ENCODE results near the gene ODAD4.

GRCh38 chr17:41972571-41973407 is 42.4 kb downstream of the ODAD4 start:
- TF ChIP-seq POLR2A (IDR thresholded peaks at IDR 0.05), result no peak
- TF ChIP-seq CTCF (IDR thresholded peaks at IDR 0.05), result no peak
